GM19455 (cell line): ENCODE data around the gene GPC6.

Source experiments
- ATAC-seq: cut with Tn5 transposase; IDR thresholded peaks from one replicate; pipeline ENCODE4 v1.9.1; 2021; ENCODE audit not compliant: unreplicated experiment

GPC6 gene

GRCh38 chr13:93496985-93497673 is 270.5 kb downstream of the GPC6 start:
- ATAC-seq = no peak

- no peak for ATAC-seq
Observed at GRCh38 chr13:93499991-93500390, 273.4 kb downstream of the GPC6 start.

GRCh38 chr13:93502071-93502470 is 275.5 kb downstream of the GPC6 start:
- no peak for ATAC-seq

- no peak for ATAC-seq
Observed at GRCh38 chr13:93502987-93503615, 276.5 kb downstream of the GPC6 start.

GRCh38 chr13:93505104-93505952 is 278.7 kb downstream of the GPC6 start:
- no peak for ATAC-seq

- no peak for ATAC-seq
Observed at GRCh38 chr13:93511011-93511410, 284.4 kb downstream of the GPC6 start.

GRCh38 chr13:93515267-93515666 is 288.7 kb downstream of the GPC6 start:
- no peak for ATAC-seq

- ATAC-seq = no peak
Observed at GRCh38 chr13:93517658-93518057, 291.1 kb downstream of the GPC6 start.

- ATAC-seq = no peak
Observed at GRCh38 chr13:93521307-93521706, 294.7 kb downstream of the GPC6 start.

GRCh38 chr13:93522501-93522900 is 295.9 kb downstream of the GPC6 start:
- ATAC-seq = no peak

- ATAC-seq = no peak
Observed at GRCh38 chr13:93525087-93525486, 298.5 kb downstream of the GPC6 start.

GRCh38 chr13:93527748-93528297 is 301.2 kb downstream of the GPC6 start:
- ATAC-seq = no peak

- no peak for ATAC-seq
Observed at GRCh38 chr13:93529961-93530360, 303.4 kb downstream of the GPC6 start.

- no peak for ATAC-seq
Observed at GRCh38 chr13:93534181-93534700, 307.6 kb downstream of the GPC6 start.

GRCh38 chr13:93535251-93535650 is 308.6 kb downstream of the GPC6 start:
- ATAC-seq = no peak

GRCh38 chr13:93539914-93540313 is 313.3 kb downstream of the GPC6 start:
- no peak for ATAC-seq

- no peak for ATAC-seq
Observed at GRCh38 chr13:93547886-93548285, 321.3 kb downstream of the GPC6 start.

GRCh38 chr13:93549326-93550005 is 322.9 kb downstream of the GPC6 start:
- no peak for ATAC-seq

- ATAC-seq = no peak
Observed at GRCh38 chr13:93550236-93550635, 323.6 kb downstream of the GPC6 start.

- no peak for ATAC-seq
Observed at GRCh38 chr13:93552596-93552995, 326.0 kb downstream of the GPC6 start.

- no peak for ATAC-seq
Observed at GRCh38 chr13:93554514-93554913, 327.9 kb downstream of the GPC6 start.
